ENCODE results near the gene EMCN.

GRCh38 chr4:100369871-100370270, 148.0 kb downstream of the EMCN start:
- TF ChIP-seq CTCF (IDR thresholded peaks at IDR 0.05; ENCODE audit: insufficient read depth, low read length, poor library complexity, severe bottlenecking) (no peak), EZH2phosphoT487 (conservative IDR thresholded peaks at IDR 0.05; ENCODE audit: low read length) (no peak)

Data from SU-DHL-6 (cell line).